GM19324 (cell line): Measurements from ENCODE around the gene KCTD20.
A peak's percentile ranks its signal among the peaks of the same experiment; 100 is the strongest.
"Not testable (repeated sequence)": the region's sequence is repeated elsewhere in the genome, so short reads cannot be mapped to it uniquely, and the experiment has no call there.

ENCODE experiments used
- ATAC-seq: cut with Tn5 transposase; IDR thresholded peaks from one replicate; pipeline ENCODE4 v1.9.1; 2021; ENCODE audit warnings: mild to moderate bottlenecking, moderate library complexity; ENCODE audit not compliant: unreplicated experiment, low FRiP score

The KCTD20 gene

GRCh38 chr6:36442671-36443470 is at the start of gene KCTD20, which contains the start of gene PXT1:
KCTD20 (plus strand) TSS chr6:36443000; CDS start chr6:36470098, 27,098 bp downstream.
PXT1 (minus strand) TSS chr6:36442854; CDS start chr6:36426082, 16,772 bp downstream.
- ATAC-seq = peak; percentile 83

- no peak for ATAC-seq
These were observed 42.8 kb upstream of the KCTD20 start for GRCh38 chr6:36399970-36400369.

- no peak for ATAC-seq
These were observed 40.3 kb upstream of the KCTD20 start for GRCh38 chr6:36402481-36402880.

GRCh38 chr6:36404164-36404563 is 38.6 kb upstream of the KCTD20 start:
- ATAC-seq = no peak

GRCh38 chr6:36409718-36410117 is 33.1 kb upstream of the KCTD20 start:
- ATAC-seq = not testable (repeated sequence)

- ATAC-seq = no peak
These were observed 29.0 kb upstream of the KCTD20 start for GRCh38 chr6:36413489-36414480.

GRCh38 chr6:36414481-36414880 is 28.3 kb upstream of the KCTD20 start:
- ATAC-seq = no peak

- no peak for ATAC-seq
These were observed 24.2 kb upstream of the KCTD20 start for GRCh38 chr6:36418558-36418957.

- no peak for ATAC-seq
These were observed 23.5 kb upstream of the KCTD20 start for GRCh38 chr6:36419310-36419709.

- ATAC-seq = no peak
These were observed 20.1 kb upstream of the KCTD20 start for GRCh38 chr6:36422714-36423100.

GRCh38 chr6:36423101-36423824 is 19.5 kb upstream of the KCTD20 start:
- peak; percentile 93 for ATAC-seq

- ATAC-seq = no peak
These were observed 16.2 kb upstream of the KCTD20 start for GRCh38 chr6:36426622-36427021.

- no peak for ATAC-seq
These were observed 13.9 kb upstream of the KCTD20 start for GRCh38 chr6:36428911-36429310.

- ATAC-seq = no peak
These were observed 12.4 kb upstream of the KCTD20 start for GRCh38 chr6:36430351-36430750.

- ATAC-seq = no peak
These were observed 11.6 kb upstream of the KCTD20 start for GRCh38 chr6:36431197-36431596.

- ATAC-seq = no peak
These were observed 10.6 kb upstream of the KCTD20 start for GRCh38 chr6:36432151-36432671.

GRCh38 chr6:36436466-36436865 is 6.3 kb upstream of the KCTD20 start:
- ATAC-seq = no peak

GRCh38 chr6:36441307-36441894 is 1.4 kb upstream of the KCTD20 start:
- ATAC-seq = no peak

- ATAC-seq = no peak
These were observed 613 bp upstream of the KCTD20 start for GRCh38 chr6:36442103-36442670.
